Esophagus muscularis mucosa (tissue), 3 donors: ENCODE measurements around the gene ARHGAP6.

Experiments
- EP300 ChIP-seq: sonication (generic); formaldehyde crosslinking; IDR thresholded peaks from one replicate; pipeline ENCODE4 v1.6.1; 2017; ENCODE audit warnings: antibody characterized with exemption
- TF ChIP-seq, protein P1 (sequence below), 3 experiments: fragments of 200-600 bp in 2 of 3; fragments of 450-650 bp in 1 of 3; sonication (generic) in 2 of 3; IDR thresholded peaks; one replicate each; pipeline ENCODE4 v1.5.1; 2017 to 2019; ENCODE audit warnings: antibody characterized with exemption in 3 of 3, mild to moderate bottlenecking in 2 of 3, moderate library complexity in 1 of 3

DNA sequence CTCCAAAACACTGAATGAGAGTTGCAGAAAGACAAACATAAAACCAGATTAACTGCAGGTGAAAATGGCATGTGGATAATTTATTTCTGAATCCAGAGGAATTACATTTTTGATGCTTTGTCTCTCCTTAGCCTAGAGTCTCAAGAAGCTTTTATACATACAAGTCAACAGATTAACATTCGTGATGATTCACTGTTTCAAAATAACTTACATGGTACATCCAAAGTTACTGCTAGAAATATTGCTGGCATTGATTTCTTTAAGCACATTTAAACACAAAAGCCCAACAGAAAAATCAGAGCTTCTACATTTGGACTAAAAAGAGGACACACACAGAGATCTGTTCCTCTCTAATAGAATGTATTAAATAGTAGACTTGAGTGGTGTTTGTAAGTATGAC is 266.9 kb downstream of the ARHGAP6 start:
- TF ChIP-seq, protein P1, sequence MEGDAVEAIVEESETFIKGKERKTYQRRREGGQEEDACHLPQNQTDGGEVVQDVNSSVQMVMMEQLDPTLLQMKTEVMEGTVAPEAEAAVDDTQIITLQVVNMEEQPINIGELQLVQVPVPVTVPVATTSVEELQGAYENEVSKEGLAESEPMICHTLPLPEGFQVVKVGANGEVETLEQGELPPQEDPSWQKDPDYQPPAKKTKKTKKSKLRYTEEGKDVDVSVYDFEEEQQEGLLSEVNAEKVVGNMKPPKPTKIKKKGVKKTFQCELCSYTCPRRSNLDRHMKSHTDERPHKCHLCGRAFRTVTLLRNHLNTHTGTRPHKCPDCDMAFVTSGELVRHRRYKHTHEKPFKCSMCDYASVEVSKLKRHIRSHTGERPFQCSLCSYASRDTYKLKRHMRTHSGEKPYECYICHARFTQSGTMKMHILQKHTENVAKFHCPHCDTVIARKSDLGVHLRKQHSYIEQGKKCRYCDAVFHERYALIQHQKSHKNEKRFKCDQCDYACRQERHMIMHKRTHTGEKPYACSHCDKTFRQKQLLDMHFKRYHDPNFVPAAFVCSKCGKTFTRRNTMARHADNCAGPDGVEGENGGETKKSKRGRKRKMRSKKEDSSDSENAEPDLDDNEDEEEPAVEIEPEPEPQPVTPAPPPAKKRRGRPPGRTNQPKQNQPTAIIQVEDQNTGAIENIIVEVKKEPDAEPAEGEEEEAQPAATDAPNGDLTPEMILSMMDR (IDR thresholded peaks at IDR 0.05), result no peak
- TF ChIP-seq EP300, result no peak
